PC-9 (cell line): ENCODE data around the gene PCDH1. TPM values are rescaled to one million over a fixed set of nuclear protein-coding genes. Genes with fewer than 3 reads are reported as not detected.

ENCODE experiments used
- BruUV-seq: library from RNA; stranded (reverse); fragments of 400-500 nt; replicated peaks from 2 replicates; lab custom pipeline; 2021; lab: Mats Ljungman, UMichigan
- CTCF ChIA-PET: fragments of 300-600 bp; sonication (Branson Sonifier 250); formaldehyde crosslinking; loops from one replicate; lab custom pipeline; 2022; ENCODE audit warnings: antibody characterized with exemption; lab: Charles Lee
- POLR2A ChIA-PET: fragments of 300-600 bp; sonication (Branson Sonifier 250); formaldehyde crosslinking; loops from one replicate; lab custom pipeline; 2022; ENCODE audit warnings: antibody characterized with exemption; ENCODE audit not compliant: unreplicated experiment; lab: Charles Lee
- DNase-seq, 2 experiments: peaks; one replicate each; pipeline versions ENCODE4 v3.0.0 to v3.0.0-alpha.2; 2015 to 2022; ENCODE audit warnings: mixed read lengths in 1 of 2
- H2AFZ ChIP-seq: fragments of 200-600 bp; sonication (generic); 2 replicates; pipeline ENCODE4 v1.8.1; 2017; ENCODE audit warnings: antibody characterized with exemption
- H3F3A ChIP-seq: fragments of 200-600 bp; sonication (generic); 2 replicates; pipeline ENCODE4 v1.8.1; 2017; ENCODE audit warnings: antibody characterized with exemption, mild to moderate bottlenecking, low read depth; ENCODE audit not compliant: insufficient read depth
- H3K27ac ChIP-seq: fragments of 200-600 bp; sonication (generic); 2 replicates; pipeline ENCODE4 v1.6.1; 2016; ENCODE audit warnings: mixed run types
- H3K27me3 ChIP-seq: fragments of 200-600 bp; sonication (generic); 2 replicates; pipeline ENCODE4 v1.6.1; 2016; ENCODE audit warnings: low read depth, mixed run types; ENCODE audit not compliant: insufficient read depth
- H3K36me3 ChIP-seq: fragments of 200-600 bp; sonication (generic); 2 replicates; pipeline ENCODE4 v1.6.1; 2016; ENCODE audit warnings: low read depth, mixed run types
- H3K4me1 ChIP-seq: fragments of 200-600 bp; sonication (generic); replicated peaks from 2 replicates; pipeline ENCODE4 v1.6.1; 2016; ENCODE audit warnings: mixed run types; ENCODE audit not compliant: insufficient read depth
- H3K4me2 ChIP-seq: fragments of 200-600 bp; sonication (generic); 2 replicates; pipeline ENCODE4 v1.6.1; 2017; ENCODE audit warnings: mixed run types
- H3K4me3 ChIP-seq: fragments of 200-600 bp; sonication (generic); 2 replicates; pipeline ENCODE4 v1.6.1; 2016; ENCODE audit warnings: mixed run types
- H3K79me2 ChIP-seq: fragments of 200-600 bp; sonication (generic); 2 replicates; pipeline ENCODE4 v1.6.1; 2017; ENCODE audit warnings: low read depth, mixed run types
- H3K9me2 ChIP-seq: fragments of 200-600 bp; sonication (generic); 2 replicates; pipeline ENCODE4 v1.8.1; 2017; ENCODE audit warnings: mild to moderate bottlenecking; ENCODE audit not compliant: insufficient read depth
- H3K9me3 ChIP-seq: fragments of 200-600 bp; sonication (generic); 2 replicates; pipeline ENCODE4 v1.8.1; 2016; ENCODE audit warnings: low read depth; ENCODE audit not compliant: insufficient read depth
- H4K20me1 ChIP-seq: fragments of 200-600 bp; sonication (generic); 2 replicates; pipeline ENCODE4 v1.8.1; 2017; ENCODE audit not compliant: insufficient read depth
- CTCF ChIP-seq: fragments of 200-600 bp; sonication (generic); conservative IDR thresholded peaks from 2 replicates; pipeline ENCODE4 v1.6.1; 2017; ENCODE audit warnings: mixed run types, antibody characterized with exemption, mild to moderate bottlenecking, moderate library complexity
- EZH2 ChIP-seq: fragments of 200-600 bp; sonication (generic); IDR thresholded peaks from 2 replicates; pipeline ENCODE4 v1.8.0; 2017; ENCODE audit warnings: antibody characterized with exemption, low read depth
- intact Hi-C: fragments of 100-400 bp; cut with micrococcal nuclease; formaldehyde crosslinking; loops from one replicate; pipeline ENCODE4 v1.10.0; 2022; ENCODE audit not compliant: unreplicated experiment
- total RNA-seq: library from RNA; stranded (reverse); gene quantifications from 2 replicates; pipeline ENCODE4 v1.2.3, GENCODE V29; 2021

Gene PCDH1
- total RNA-seq, 1 experiment from 2014 or later, result 88.5 TPM

GRCh38 chr5:141850786-141851185 lies 27.4 kb downstream of the PCDH1 start:
- Histone ChIP-seq H3K79me2 (peaks cover 16% of the 10 kb centered on the region), H3K27ac (peak overlapping the region; percentile 75), H3K36me3 (no peaks in the 10 kb centered on the region), H3K4me2 (peak overlapping the region; percentile 74), H3K9me2 (no peaks in the 10 kb centered on the region), H2AFZ (no peak overlapping the region), H3K9me3 (no peaks in the 10 kb centered on the region), H3K4me1 (peaks cover 32% of the 10 kb centered on the region), H3F3A (peaks cover 36% of the 10 kb centered on the region), H3K4me3 (peak overlapping the region; percentile 28), H3K27me3 (no peaks in the 10 kb centered on the region), H4K20me1 (no peaks in the 10 kb centered on the region)
- CTCF ChIA-PET, result no interaction called here
- TF ChIP-seq EZH2, result no peak
- TF ChIP-seq CTCF, result no peak
- intact Hi-C loops, result no loop called here
- DNase-seq, result no peak
- POLR2A ChIA-PET, result no interaction called here
- BruUV-seq, result TSS peak; percentile 7

GRCh38 chr5:141850244-141850768 lies 27.9 kb downstream of the PCDH1 start:
- Histone ChIP-seq H2AFZ (peak overlapping the region; percentile 55; the same call in 1 of the 2 replicates), H3K4me3 (peak overlapping the region; percentile 98), H4K20me1 (no peaks in the 10 kb centered on the region), H3K9me3 (no peaks in the 10 kb centered on the region), H3K9me2 (no peaks in the 10 kb centered on the region), H3K27me3 (no peaks in the 10 kb centered on the region), H3K79me2 (peaks cover 16% of the 10 kb centered on the region), H3K4me2 (peak overlapping the region; percentile 100), H3K27ac (peak overlapping the region; percentile 99), H3F3A (peaks cover 36% of the 10 kb centered on the region), H3K36me3 (no peaks in the 10 kb centered on the region), H3K4me1 (peaks cover 34% of the 10 kb centered on the region)
- ChIA-PET POLR2A (no interaction called here), CTCF (interaction anchor here (0.5 kb wide), 1 partner anchor 25 kb away, joined by 3 read pairs; no protein-coding TSS in a partner anchor)
- no TSS peak for BruUV-seq
- intact Hi-C loops, result no loop called here
- no peak for TF ChIP-seq EZH2
- no peak for TF ChIP-seq CTCF
- DNase-seq, result no peak

- intact Hi-C loops, result loop anchor here (1.0 to 2.0 kb wide), 4 partner anchors 17 to 136 kb away; partner anchors contain the start of gene PCDH1
- Histone ChIP-seq H3K79me2 (peaks cover 16% of the 10 kb centered on the region), H3F3A (peaks cover 36% of the 10 kb centered on the region), H3K27ac (peak overlapping the region; percentile 99), H2AFZ (peak overlapping the region; percentile 55; the same call in 1 of the 2 replicates), H3K4me1 (peaks cover 41% of the 10 kb centered on the region), H3K27me3 (no peaks in the 10 kb centered on the region), H3K36me3 (no peaks in the 10 kb centered on the region), H4K20me1 (no peaks in the 10 kb centered on the region), H3K4me3 (peak overlapping the region; percentile 98), H3K4me2 (peak overlapping the region; percentile 100), H3K9me2 (no peaks in the 10 kb centered on the region), H3K9me3 (no peaks in the 10 kb centered on the region)
- TSS peak; percentile 92 for BruUV-seq
- DNase-seq, result peak; percentile 72 to 89
- ChIA-PET CTCF (interaction anchor here (0.5 to 0.6 kb wide), 2 partner anchors 26 to 29 kb away, joined by 3 to 14 read pairs; partner anchors contain the start of gene PCDH1), POLR2A (interaction anchor here (0.6 to 0.7 kb wide), 2 partner anchors 8 to 678 kb away, joined by 4 to 13 read pairs; no protein-coding TSS in a partner anchor)
- TF ChIP-seq EZH2 (no peak), CTCF (no peak)
Observed at GRCh38 chr5:141849415-141850243, 28.6 kb downstream of the PCDH1 start.
